Panc1 (cell line): ENCODE results near the gene NOX3. TPM values are rescaled to one million over a fixed set of nuclear protein-coding genes. Genes with fewer than 3 reads are reported as not detected.

ENCODE experiments used
- ATAC-seq: fragments of 200-7000 bp; cut with Tn5 transposase; 2 replicates; pipeline ENCODE4 v1.9.1; 2020; ENCODE audit warnings: mild to moderate bottlenecking, moderate library complexity
- BruUV-seq: library from RNA; stranded (reverse); fragments of 400-500 nt; replicated peaks from 2 replicates; lab custom pipeline; 2021; lab: Mats Ljungman, UMichigan
- CTCF ChIA-PET: fragments of 300-600 bp; sonication (Branson Sonifier 250); formaldehyde crosslinking; loops from one replicate; lab custom pipeline; 2022; ENCODE audit warnings: antibody characterized with exemption; lab: Charles Lee
- POLR2A ChIA-PET: fragments of 300-600 bp; sonication (Branson Sonifier 250); formaldehyde crosslinking; loops from one replicate; lab custom pipeline; 2022; ENCODE audit warnings: antibody characterized with exemption; lab: Charles Lee
- DNase-seq: peaks from one replicate; pipeline ENCODE4 v3.0.0-alpha.2; 2010; ENCODE audit warnings: low read depth, low spot score
- H3K27ac ChIP-seq: 2 replicates; pipeline ENCODE4 v1.5.1; 2011; ENCODE audit warnings: mild to moderate bottlenecking, low read length, inconsistent platforms
- H3K27me3 ChIP-seq: fragments of 200-500 bp; sonication (Bioruptor generic); 2 replicates; pipeline ENCODE4 v1.6.0; 2014; ENCODE audit warnings: low read length, inconsistent platforms; ENCODE audit not compliant: control insufficient read depth, insufficient read depth
- H3K36me3 ChIP-seq: fragments of 200-500 bp; sonication (Bioruptor generic); 2 replicates; pipeline ENCODE4 v1.5.1; 2014; ENCODE audit warnings: inconsistent platforms, mild to moderate bottlenecking, low read length, moderate library complexity; ENCODE audit not compliant: control insufficient read depth, insufficient read depth
- H3K4me1 ChIP-seq: 2 replicates; pipeline ENCODE4 v1.5.1; 2011; ENCODE audit warnings: inconsistent platforms, mild to moderate bottlenecking, low read length, moderate library complexity; ENCODE audit not compliant: control insufficient read depth, insufficient read depth
- H3K4me3 ChIP-seq, 2 experiments: 2 replicates each; pipeline ENCODE4 v1.5.1; 2011 to 2012; ENCODE audit warnings: low read depth in 2 of 2, low read length in 2 of 2, mild to moderate bottlenecking in 2 of 2, inconsistent platforms in 1 of 2, moderate library complexity in 1 of 2
- H3K9me3 ChIP-seq: fragments of 200-500 bp; sonication (Bioruptor generic); 2 replicates; pipeline ENCODE4 v1.5.1; 2014; ENCODE audit warnings: low read depth, mild to moderate bottlenecking, inconsistent platforms, low read length, moderate library complexity; ENCODE audit not compliant: control insufficient read depth, insufficient read depth
- POLR2AphosphoS5 ChIP-seq: IDR thresholded peaks from 2 replicates; pipeline ENCODE4 v1.6.1; 2012; ENCODE audit warnings: mild to moderate bottlenecking, low read depth, low read length, moderate library complexity
- SIN3A ChIP-seq: IDR thresholded peaks from 2 replicates; pipeline ENCODE4 v1.6.1; 2012; ENCODE audit warnings: low read depth, mild to moderate bottlenecking, low read length, moderate library complexity, borderline replicate concordance; ENCODE audit not compliant: insufficient read depth
- TCF7L2 ChIP-seq: IDR thresholded peaks from 2 replicates; pipeline ENCODE4 v1.6.1; 2011; ENCODE audit warnings: mild to moderate bottlenecking, low read depth, low read length, inconsistent platforms
- in situ Hi-C: cut with HindIII; loops from 2 replicates; pipeline ENCODE4 v1.10.0; 2016; ENCODE audit warnings: low sequenced_read_pairs, low pct_unique_long_range_greater_than_20kb
- intact Hi-C: fragments of 100-400 bp; cut with micrococcal nuclease; formaldehyde crosslinking; loops from one replicate; pipeline ENCODE4 v1.10.0; 2022; ENCODE audit not compliant: unreplicated experiment
- total RNA-seq: library from RNA; stranded (reverse); gene quantifications from one replicate; pipeline ENCODE4 v1.2.1, GENCODE V29; 2021; ENCODE audit not compliant: unreplicated experiment
- TF ChIP-seq, protein P1 (sequence below): fragments of 450-650 bp; IDR thresholded peaks from 2 replicates; pipeline ENCODE4 v1.5.1; 2017; ENCODE audit warnings: mild to moderate bottlenecking
- TF ChIP-seq, protein P2 (sequence below), 2 experiments: IDR thresholded peaks; 2 replicates each; pipeline ENCODE4 v1.6.1; 2011 to 2012; ENCODE audit warnings: low read depth in 2 of 2, control low read depth in 1 of 2, low read length in 1 of 2, mild to moderate bottlenecking in 1 of 2, moderate library complexity in 1 of 2; ENCODE audit not compliant: insufficient read depth in 1 of 2

The NOX3 gene
- total RNA-seq, 1 experiment from 2014 or later, result not detected

DNA sequence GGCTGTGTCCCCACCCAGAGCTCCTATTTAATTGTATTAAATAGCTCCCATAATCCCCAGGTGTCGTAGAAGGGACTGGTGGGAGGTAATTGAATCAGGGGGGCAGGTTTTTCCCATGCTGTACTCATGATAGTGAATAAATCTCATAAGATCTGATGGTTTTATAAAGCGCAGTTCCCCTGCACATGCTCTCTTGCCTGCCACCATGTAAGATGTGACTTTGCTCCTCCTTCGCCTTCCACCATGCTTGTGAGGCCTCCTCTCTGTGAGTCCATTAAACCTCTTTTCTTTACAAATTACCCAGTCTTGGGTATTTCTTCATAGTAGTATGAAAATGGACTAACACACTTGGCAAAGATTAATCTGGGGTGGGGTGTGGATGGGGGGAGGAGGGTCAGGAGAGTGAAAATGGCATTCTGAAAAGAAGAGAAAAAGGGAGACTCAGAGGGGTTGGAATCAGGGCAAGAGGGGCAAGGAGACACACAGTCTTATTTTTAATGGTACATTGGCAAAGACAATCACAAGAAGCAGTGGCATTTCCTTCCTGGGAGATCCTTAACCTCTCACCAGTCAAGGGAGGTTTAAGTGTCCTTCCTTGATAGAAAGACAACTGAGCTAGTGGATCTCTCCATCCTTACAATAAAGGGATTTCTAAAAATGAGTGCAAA lies 37.5 kb upstream of the NOX3 start:
- Histone ChIP-seq H3K4me1 (peaks cover 5% of the 10 kb centered on the region; the same call in 1 of the 2 replicates), H3K9me3 (peaks cover 12% of the 10 kb centered on the region; the same call in 1 of the 2 replicates), H3K4me3 (no peak overlapping the region), H3K27me3 (no peaks in the 10 kb centered on the region), H3K27ac (peak overlapping the region; percentile 5; the same call in 1 of the 2 replicates), H3K36me3 (no peaks in the 10 kb centered on the region)
- no peak; the same call in 1 of the 2 replicates for ATAC-seq
- in situ Hi-C loops (no loop called here), intact Hi-C loops (no loop called here)
- DNase-seq, result no peak
- ChIA-PET CTCF (interaction anchor here (0.7 kb wide), 1 partner anchor 1233 kb away, joined by 4 read pairs; no protein-coding TSS in a partner anchor), POLR2A (no interaction called here)
- TF ChIP-seq SIN3A, result no peak
- TF ChIP-seq, protein P1, sequence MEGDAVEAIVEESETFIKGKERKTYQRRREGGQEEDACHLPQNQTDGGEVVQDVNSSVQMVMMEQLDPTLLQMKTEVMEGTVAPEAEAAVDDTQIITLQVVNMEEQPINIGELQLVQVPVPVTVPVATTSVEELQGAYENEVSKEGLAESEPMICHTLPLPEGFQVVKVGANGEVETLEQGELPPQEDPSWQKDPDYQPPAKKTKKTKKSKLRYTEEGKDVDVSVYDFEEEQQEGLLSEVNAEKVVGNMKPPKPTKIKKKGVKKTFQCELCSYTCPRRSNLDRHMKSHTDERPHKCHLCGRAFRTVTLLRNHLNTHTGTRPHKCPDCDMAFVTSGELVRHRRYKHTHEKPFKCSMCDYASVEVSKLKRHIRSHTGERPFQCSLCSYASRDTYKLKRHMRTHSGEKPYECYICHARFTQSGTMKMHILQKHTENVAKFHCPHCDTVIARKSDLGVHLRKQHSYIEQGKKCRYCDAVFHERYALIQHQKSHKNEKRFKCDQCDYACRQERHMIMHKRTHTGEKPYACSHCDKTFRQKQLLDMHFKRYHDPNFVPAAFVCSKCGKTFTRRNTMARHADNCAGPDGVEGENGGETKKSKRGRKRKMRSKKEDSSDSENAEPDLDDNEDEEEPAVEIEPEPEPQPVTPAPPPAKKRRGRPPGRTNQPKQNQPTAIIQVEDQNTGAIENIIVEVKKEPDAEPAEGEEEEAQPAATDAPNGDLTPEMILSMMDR, result no peak
- TF ChIP-seq, protein P2, sequence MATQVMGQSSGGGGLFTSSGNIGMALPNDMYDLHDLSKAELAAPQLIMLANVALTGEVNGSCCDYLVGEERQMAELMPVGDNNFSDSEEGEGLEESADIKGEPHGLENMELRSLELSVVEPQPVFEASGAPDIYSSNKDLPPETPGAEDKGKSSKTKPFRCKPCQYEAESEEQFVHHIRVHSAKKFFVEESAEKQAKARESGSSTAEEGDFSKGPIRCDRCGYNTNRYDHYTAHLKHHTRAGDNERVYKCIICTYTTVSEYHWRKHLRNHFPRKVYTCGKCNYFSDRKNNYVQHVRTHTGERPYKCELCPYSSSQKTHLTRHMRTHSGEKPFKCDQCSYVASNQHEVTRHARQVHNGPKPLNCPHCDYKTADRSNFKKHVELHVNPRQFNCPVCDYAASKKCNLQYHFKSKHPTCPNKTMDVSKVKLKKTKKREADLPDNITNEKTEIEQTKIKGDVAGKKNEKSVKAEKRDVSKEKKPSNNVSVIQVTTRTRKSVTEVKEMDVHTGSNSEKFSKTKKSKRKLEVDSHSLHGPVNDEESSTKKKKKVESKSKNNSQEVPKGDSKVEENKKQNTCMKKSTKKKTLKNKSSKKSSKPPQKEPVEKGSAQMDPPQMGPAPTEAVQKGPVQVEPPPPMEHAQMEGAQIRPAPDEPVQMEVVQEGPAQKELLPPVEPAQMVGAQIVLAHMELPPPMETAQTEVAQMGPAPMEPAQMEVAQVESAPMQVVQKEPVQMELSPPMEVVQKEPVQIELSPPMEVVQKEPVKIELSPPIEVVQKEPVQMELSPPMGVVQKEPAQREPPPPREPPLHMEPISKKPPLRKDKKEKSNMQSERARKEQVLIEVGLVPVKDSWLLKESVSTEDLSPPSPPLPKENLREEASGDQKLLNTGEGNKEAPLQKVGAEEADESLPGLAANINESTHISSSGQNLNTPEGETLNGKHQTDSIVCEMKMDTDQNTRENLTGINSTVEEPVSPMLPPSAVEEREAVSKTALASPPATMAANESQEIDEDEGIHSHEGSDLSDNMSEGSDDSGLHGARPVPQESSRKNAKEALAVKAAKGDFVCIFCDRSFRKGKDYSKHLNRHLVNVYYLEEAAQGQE (IDR thresholded peaks at IDR 0.05; ENCODE audit: insufficient read depth in 1 of 2, low read depth in 2 of 2, low read length in 1 of 2), result no peak
- TF ChIP-seq POLR2AphosphoS5, result no peak
- no peak for TF ChIP-seq TCF7L2
- no TSS peak for BruUV-seq

- DNase-seq (no peak), ATAC-seq (no peak)
- Histone ChIP-seq H3K4me1 (peaks cover 5% of the 10 kb centered on the region; the same call in 1 of the 2 replicates), H3K27me3 (no peaks in the 10 kb centered on the region), H3K36me3 (no peaks in the 10 kb centered on the region), H3K4me3 (no peak overlapping the region), H3K9me3 (peaks cover 12% of the 10 kb centered on the region; the same call in 1 of the 2 replicates), H3K27ac (no peak overlapping the region)
- intact Hi-C loops (no loop called here), in situ Hi-C loops (no loop called here)
- ChIA-PET CTCF (no interaction called here), POLR2A (no interaction called here)
- TF ChIP-seq TCF7L2 (no peak), SIN3A (no peak)
- TF ChIP-seq, protein P2 (IDR thresholded peaks at IDR 0.05; ENCODE audit: insufficient read depth in 1 of 2, low read depth in 2 of 2, low read length in 1 of 2), result no peak
- BruUV-seq, result no TSS peak
These were observed 36.6 kb upstream of the NOX3 start for GRCh38 chr6:155492061-155492735.
